NCI-H2107 (cell line): ENCODE results near the gene JMY.
"Not testable (repeated sequence)": the region's sequence is repeated elsewhere in the genome, so short reads cannot be mapped to it uniquely, and the experiment has no call there.

Source experiments
- DNase-seq: peaks from one replicate; lab custom pipeline; 2025; lab: John Stamatoyannopoulos, UW

JMY gene

GRCh38 chr5:79236970-79237739 lies 1.2 kb downstream of the JMY start:
- peak; percentile 1 for DNase-seq

- DNase-seq, result no peak
These were observed 2.0 kb downstream of the JMY start for GRCh38 chr5:79237740-79238560.

GRCh38 chr5:79240561-79240960 lies 4.6 kb downstream of the JMY start:
- DNase-seq, result no peak

- DNase-seq, result no peak
These were observed 5.6 kb downstream of the JMY start for GRCh38 chr5:79241535-79241979.

- DNase-seq, result no peak
These were observed 6.5 kb downstream of the JMY start for GRCh38 chr5:79242242-79243039.

GRCh38 chr5:79243224-79243623 lies 7.3 kb downstream of the JMY start:
- no peak for DNase-seq

- not testable (repeated sequence) for DNase-seq
These were observed 18.1 kb downstream of the JMY start for GRCh38 chr5:79254067-79254466.

- no peak for DNase-seq
These were observed 20.0 kb downstream of the JMY start for GRCh38 chr5:79255786-79256557.

GRCh38 chr5:79256563-79256962 lies 20.6 kb downstream of the JMY start:
- DNase-seq, result no peak

GRCh38 chr5:79257314-79257713 lies 21.4 kb downstream of the JMY start:
- DNase-seq, result no peak

- no peak for DNase-seq
These were observed 22.9 kb downstream of the JMY start for GRCh38 chr5:79258801-79259200.

- DNase-seq, result no peak
These were observed 23.5 kb downstream of the JMY start for GRCh38 chr5:79259383-79259782.

GRCh38 chr5:79259810-79260209 lies 23.9 kb downstream of the JMY start:
- no peak for DNase-seq

GRCh38 chr5:79261897-79262296 lies 26.0 kb downstream of the JMY start:
- DNase-seq, result no peak

GRCh38 chr5:79263290-79263689 lies 27.4 kb downstream of the JMY start:
- DNase-seq, result no peak

GRCh38 chr5:79267180-79267579 lies 31.2 kb downstream of the JMY start:
- no peak for DNase-seq

- DNase-seq, result no peak
These were observed 33.8 kb downstream of the JMY start for GRCh38 chr5:79269733-79270166.

GRCh38 chr5:79273341-79273740 lies 37.4 kb downstream of the JMY start:
- DNase-seq, result no peak

GRCh38 chr5:79284846-79285245 lies 48.9 kb downstream of the JMY start:
- DNase-seq, result no peak

GRCh38 chr5:79285285-79285684 lies 49.4 kb downstream of the JMY start:
- no peak for DNase-seq

GRCh38 chr5:79285833-79286232 lies 49.9 kb downstream of the JMY start:
- no peak for DNase-seq

GRCh38 chr5:79287380-79287779 lies 51.4 kb downstream of the JMY start:
- DNase-seq, result no peak
